ENCODE data around the gene ADRA2C. TPM values are rescaled to one million over a fixed set of nuclear protein-coding genes. Genes with fewer than 3 reads are reported as not detected.

ADRA2C gene
- total RNA-seq, 2 experiments from 2014 or later = not detected

GRCh38 chr4:3773552-3774001, 7.4 kb downstream of the ADRA2C start:
- CTCF ChIA-PET = no interaction called here
- POLR2A ChIA-PET = no interaction called here

GRCh38 chr4:3774253-3774883, 8.2 kb downstream of the ADRA2C start:
- CTCF ChIA-PET = no interaction called here
- POLR2A ChIA-PET = no interaction called here

- POLR2A ChIA-PET = no interaction called here
- CTCF ChIA-PET = no interaction called here
Measured at GRCh38 chr4:3775005-3775404, 8.8 kb downstream of the ADRA2C start.

DNA sequence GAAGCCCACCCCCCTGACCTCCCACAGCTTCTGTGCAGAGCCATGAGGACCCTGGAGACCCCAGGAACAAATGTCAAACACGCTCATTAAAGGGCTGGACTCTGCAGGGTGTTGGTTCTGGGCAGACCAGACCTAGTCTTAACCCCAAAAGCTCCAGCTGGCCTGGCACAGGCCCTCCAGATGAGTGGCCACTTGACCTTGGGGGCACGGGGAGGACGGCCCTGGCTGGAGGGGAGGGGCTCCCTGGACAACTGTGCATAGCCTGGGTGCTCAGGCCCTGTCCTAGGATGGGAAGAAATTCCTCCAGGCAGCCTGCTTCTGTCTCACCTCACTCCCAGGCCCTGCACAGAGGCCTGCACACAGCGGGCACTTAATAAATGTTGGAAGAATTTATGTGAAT, 9.4 kb downstream of the ADRA2C start:
- ChIA-PET CTCF (no interaction called here), POLR2A (no interaction called here)

- CTCF ChIA-PET = no interaction called here
- POLR2A ChIA-PET = no interaction called here
Measured at GRCh38 chr4:3776166-3777032, 10.2 kb downstream of the ADRA2C start.

DNA sequence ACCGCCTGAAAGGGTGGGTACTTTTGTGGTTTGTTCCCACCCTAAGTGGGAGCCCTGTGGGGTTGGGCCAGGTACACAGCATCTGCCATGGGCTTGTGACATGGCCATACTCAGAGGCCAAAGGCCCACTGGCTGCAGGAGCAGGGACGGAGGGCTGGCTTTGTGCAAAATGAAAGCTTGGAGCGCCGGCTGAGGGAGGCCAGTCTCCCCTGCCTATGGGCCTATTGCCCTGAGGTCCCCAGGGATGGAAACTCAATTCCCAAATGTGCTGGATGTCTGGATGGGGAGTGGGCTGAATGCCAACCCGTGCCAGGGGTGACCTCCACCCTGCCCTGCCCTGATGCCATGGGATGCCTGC, 10.8 kb downstream of the ADRA2C start:
- CTCF ChIA-PET = no interaction called here
- POLR2A ChIA-PET = no interaction called here

DNA sequence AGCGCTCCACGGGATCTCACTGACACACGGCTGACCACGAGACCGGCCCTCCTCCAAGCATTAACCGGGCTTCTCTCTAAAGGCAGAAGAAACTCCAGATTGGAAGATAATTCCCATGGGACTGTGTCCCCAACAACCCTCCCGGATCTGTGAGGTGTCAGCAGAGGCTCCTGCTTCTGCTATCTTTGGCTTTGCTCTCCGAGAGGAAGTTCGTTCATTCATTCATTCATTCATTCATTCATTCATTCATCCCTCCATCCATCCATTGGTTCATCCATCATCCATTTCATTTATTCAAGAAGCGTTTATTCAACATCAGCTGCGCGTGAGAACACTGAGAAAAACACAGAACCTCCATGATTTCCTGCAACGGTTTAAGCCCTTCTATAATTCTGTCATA, 11.5 kb downstream of the ADRA2C start:
- CTCF ChIA-PET = no interaction called here
- POLR2A ChIA-PET = no interaction called here

DNA sequence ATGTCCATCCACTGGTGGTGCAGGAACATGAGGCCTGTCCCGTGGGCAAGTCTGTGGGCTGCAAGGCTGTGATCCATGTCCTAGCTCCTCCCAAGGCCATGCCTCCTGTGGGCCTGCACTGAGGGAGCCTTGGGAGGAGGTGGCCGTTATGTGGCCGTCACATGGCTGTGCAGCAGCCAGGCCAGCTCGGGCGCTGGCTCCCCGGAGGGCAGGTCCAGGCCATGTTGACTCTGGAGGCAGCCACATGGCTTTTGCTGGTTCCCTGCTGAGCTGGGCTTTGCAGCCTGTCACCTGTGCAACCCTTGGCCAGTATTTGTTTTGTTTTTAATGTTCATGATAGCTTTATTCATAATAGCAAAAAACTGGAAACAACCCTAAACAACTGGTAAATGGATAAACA, 13.3 kb downstream of the ADRA2C start:
- CTCF ChIA-PET = no interaction called here

GRCh38 chr4:3780347-3781171, 14.4 kb downstream of the ADRA2C start:
- ChIA-PET CTCF (interaction anchor here (1.1 kb wide), 1 partner anchor 13 kb away, joined by 3 read pairs; no protein-coding TSS in a partner anchor), POLR2A (no interaction called here)

More for the DNA sequence above, 13.3 kb downstream of the ADRA2C start:
- POLR2A ChIA-PET = no interaction called here

- POLR2A ChIA-PET = no interaction called here
Measured at GRCh38 chr4:3781193-3781886, 15.2 kb downstream of the ADRA2C start.

DNA sequence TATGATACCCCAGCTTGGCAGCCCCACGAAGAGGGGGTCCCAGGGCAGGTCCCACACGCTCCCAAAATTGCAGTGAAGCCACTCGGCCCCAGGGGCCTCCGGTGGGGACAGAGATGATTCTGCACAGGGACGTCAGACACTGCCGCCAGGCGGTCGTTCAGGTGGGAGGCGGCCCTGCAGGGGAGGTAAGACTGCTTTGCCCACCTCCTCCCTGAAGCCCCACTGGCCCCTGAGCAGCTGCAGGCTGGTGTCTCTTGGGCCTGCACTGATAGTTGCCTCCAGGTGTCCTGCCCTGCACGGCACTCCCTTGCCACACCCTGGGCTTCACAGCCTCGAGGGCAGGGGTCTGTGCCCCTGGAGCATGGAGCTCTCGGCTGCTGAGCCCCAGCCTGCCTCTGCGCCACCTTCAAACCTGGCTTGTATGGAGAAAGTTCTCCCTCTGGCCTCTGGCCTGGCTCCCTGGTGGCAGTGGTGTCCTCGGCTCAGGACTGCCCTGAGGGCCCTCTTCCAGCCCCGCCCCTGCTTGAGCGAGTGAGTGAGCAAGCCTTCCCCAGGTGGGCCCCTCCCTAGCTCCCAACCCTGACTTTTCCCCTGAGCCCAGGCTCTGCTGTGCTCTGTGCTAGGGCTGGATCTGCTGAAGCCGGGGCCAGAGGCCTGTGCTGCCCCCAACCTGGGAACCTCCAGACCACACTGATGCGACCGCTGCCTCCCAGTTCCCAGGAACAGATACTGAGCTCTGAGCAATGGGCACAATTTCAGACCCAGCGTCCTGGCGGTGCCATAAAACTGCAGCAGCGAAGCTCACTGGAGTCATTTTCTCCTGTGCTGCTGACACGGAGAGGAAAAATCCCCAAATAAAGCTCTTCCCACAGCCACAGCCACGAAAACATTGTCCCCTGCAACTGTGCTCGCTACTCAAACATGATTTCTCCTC, 16.1 kb downstream of the ADRA2C start:
- ChIA-PET CTCF (interaction anchor here (1.1 kb wide), 1 partner anchor 15 kb away, joined by 3 read pairs; no protein-coding TSS in a partner anchor), POLR2A (no interaction called here)

More at GRCh38 chr4:3781193-3781886, 15.2 kb downstream of the ADRA2C start:
- CTCF ChIA-PET = interaction anchor here (1.1 kb wide), 1 partner anchor 14 kb away, joined by 3 read pairs; no protein-coding TSS in a partner anchor

- POLR2A ChIA-PET = no interaction called here
- CTCF ChIA-PET = no interaction called here
Measured at GRCh38 chr4:3783693-3784306, 17.6 kb downstream of the ADRA2C start.

GRCh38 chr4:3784454-3785291, 18.5 kb downstream of the ADRA2C start:
- ChIA-PET CTCF (no interaction called here), POLR2A (no interaction called here)

DNA sequence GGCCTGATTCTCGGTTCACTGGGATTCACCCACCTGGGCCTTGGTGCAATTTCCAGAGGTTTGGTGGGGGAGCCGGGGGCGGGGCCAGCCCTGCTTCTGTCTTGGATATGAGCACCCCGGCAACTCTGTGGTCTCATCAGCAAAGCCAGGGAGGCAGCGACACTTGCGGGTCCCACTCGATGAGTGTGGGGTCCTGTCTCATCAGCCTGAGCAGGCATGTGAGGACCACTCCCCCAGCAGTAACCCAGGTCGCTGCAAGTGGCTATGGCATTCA, 19.0 kb downstream of the ADRA2C start:
- POLR2A ChIA-PET = no interaction called here
- CTCF ChIA-PET = no interaction called here

- ChIA-PET POLR2A (interaction anchor here (0.6 kb wide), 1 partner anchor 151 kb away, joined by 3 read pairs; no protein-coding TSS in a partner anchor), CTCF (no interaction called here)
Measured at GRCh38 chr4:3786196-3786869, 20.1 kb downstream of the ADRA2C start.

DNA sequence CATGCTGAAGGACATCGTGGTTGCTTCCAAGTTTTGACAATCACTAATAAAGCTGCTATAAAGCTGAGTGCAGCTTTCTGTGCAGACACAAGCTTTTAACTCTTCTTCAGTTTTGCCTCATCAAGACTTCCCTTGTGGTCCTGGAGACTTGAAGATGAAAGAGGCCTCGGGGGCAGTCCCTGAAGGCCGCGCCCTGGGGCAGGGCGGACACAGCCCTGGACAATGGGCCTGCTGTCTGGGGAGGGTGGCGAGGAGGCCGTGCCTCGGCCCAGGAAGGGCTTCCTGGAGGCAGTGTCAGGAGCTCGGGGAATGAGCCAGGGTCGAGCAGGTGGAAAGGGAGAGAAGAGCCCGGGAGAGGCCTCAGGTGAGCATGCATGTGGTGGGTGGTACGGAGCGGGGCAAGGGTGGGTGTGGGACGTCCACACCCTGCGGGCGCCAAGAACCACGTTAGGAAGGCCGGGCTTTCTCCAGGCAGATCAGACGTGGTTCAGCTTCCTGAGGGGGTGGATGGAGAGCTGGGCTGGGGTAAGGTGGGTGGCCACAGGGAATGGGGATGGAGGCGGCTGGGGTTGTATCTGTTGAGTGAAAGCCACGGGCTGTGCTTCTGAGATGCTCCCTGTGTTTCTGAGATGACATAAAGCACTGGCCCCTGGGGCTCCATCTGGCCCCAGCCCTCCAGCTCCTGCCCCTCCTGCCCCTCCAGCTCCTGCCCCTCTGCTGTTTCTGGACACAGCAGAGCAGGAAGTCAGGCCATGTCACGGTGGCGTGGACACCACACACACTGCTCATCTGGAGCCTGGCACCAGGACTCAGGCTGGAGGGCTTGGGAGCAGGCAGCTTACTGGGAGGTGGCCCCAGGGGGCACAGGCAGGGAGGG, 21.5 kb downstream of the ADRA2C start:
- POLR2A ChIA-PET = no interaction called here
- CTCF ChIA-PET = no interaction called here

GRCh38 chr4:3788366-3788660, 22.1 kb downstream of the ADRA2C start:
- CTCF ChIA-PET = no interaction called here
- POLR2A ChIA-PET = no interaction called here

Measured in activated CD8-positive, alpha-beta memory T cell treated with anti-CD3 and anti-CD28 coated beads for 36 hours (primary cell).